SK-N-SH treated with all-trans-retinoic acid at 6 μM for 48 hours (cell line): ENCODE measurements around the gene FZR1.

Source experiments
- ATAC-seq: fragments of 200-7000 bp; cut with Tn5 transposase; 3 replicates; pipeline ENCODE4 v1.9.1; 2020; ENCODE audit warnings: mild to moderate bottlenecking, moderate library complexity
- ARNTL ChIP-seq: fragments of 450-650 bp; formaldehyde crosslinking; IDR thresholded peaks from 2 replicates; pipeline ENCODE4 v1.5.0; 2020; ENCODE audit warnings: low read depth, mild to moderate bottlenecking, moderate library complexity, borderline replicate concordance
- BACH2 ChIP-seq: fragments of 250-450 bp; sonication (Bioruptor Pico); IDR thresholded peaks from 2 replicates; pipeline ENCODE4 v1.9.0; 2021; ENCODE audit warnings: mild to moderate bottlenecking, borderline replicate concordance
- CSDC2 ChIP-seq: fragments of 250-450 bp; sonication (Bioruptor Pico); IDR thresholded peaks from 2 replicates; pipeline ENCODE4 v1.5.0; 2020; ENCODE audit warnings: mild to moderate bottlenecking, moderate library complexity
- CSRNP3 ChIP-seq: fragments of 250-450 bp; sonication (Bioruptor Pico); IDR thresholded peaks from 2 replicates; pipeline ENCODE4 v1.5.1; 2021; ENCODE audit warnings: mild to moderate bottlenecking, moderate library complexity
- ESRRG ChIP-seq: fragments of 250-450 bp; sonication (Bioruptor Pico); IDR thresholded peaks from 2 replicates; pipeline ENCODE4 v1.6.1; 2021; ENCODE audit warnings: mild to moderate bottlenecking
- GLIS3 ChIP-seq: fragments of 250-450 bp; sonication (Bioruptor Pico); IDR thresholded peaks from 2 replicates; pipeline ENCODE4 v1.5.0; 2020; ENCODE audit warnings: mild to moderate bottlenecking, moderate library complexity
- ISL1 ChIP-seq: fragments of 250-450 bp; sonication (Bioruptor Pico); IDR thresholded peaks from 2 replicates; pipeline ENCODE4 v2.1.2; 2022; ENCODE audit warnings: mild to moderate bottlenecking, moderate library complexity
- OSR1 ChIP-seq: fragments of 250-450 bp; sonication (Bioruptor Pico); IDR thresholded peaks from 2 replicates; pipeline ENCODE4 v1.8.0; 2022; ENCODE audit warnings: moderate library complexity, mild to moderate bottlenecking, inconsistent platforms
- PATZ1 ChIP-seq: fragments of 250-450 bp; sonication (Bioruptor Pico); IDR thresholded peaks from 2 replicates; pipeline ENCODE4 v1.8.0; 2020; ENCODE audit warnings: mild to moderate bottlenecking, moderate library complexity, borderline replicate concordance
- PPARA ChIP-seq: fragments of 250-450 bp; sonication (Bioruptor Pico); IDR thresholded peaks from 2 replicates; pipeline ENCODE4 v1.5.0; 2020; ENCODE audit warnings: mild to moderate bottlenecking, borderline replicate concordance
- RARB ChIP-seq: fragments of 250-450 bp; sonication (Bioruptor Pico); IDR thresholded peaks from 2 replicates; pipeline ENCODE4 v1.8.0; 2021; ENCODE audit warnings: mild to moderate bottlenecking, moderate library complexity
- SNAI2 ChIP-seq: fragments of 250-450 bp; sonication (Bioruptor Pico); IDR thresholded peaks from 2 replicates; pipeline ENCODE4 v1.5.0; 2020; ENCODE audit warnings: mild to moderate bottlenecking, moderate library complexity
- TCF4 ChIP-seq: fragments of 250-450 bp; sonication (Bioruptor Pico); IDR thresholded peaks from 2 replicates; pipeline ENCODE4 v1.8.0; 2021; ENCODE audit warnings: mild to moderate bottlenecking, moderate library complexity, borderline replicate concordance
- TOX ChIP-seq: fragments of 250-450 bp; sonication (Bioruptor Pico); IDR thresholded peaks from 2 replicates; pipeline ENCODE4 v1.8.0; 2021; ENCODE audit warnings: mild to moderate bottlenecking, moderate library complexity, borderline replicate concordance
- ZC3H10 ChIP-seq: fragments of 250-450 bp; sonication (Bioruptor Pico); IDR thresholded peaks from 2 replicates; pipeline ENCODE4 v1.5.1; 2021; ENCODE audit warnings: mild to moderate bottlenecking, moderate library complexity
- ZFP3 ChIP-seq: fragments of 250-450 bp; sonication (Bioruptor Pico); IDR thresholded peaks from 2 replicates; pipeline ENCODE4 v1.5.0; 2020; ENCODE audit warnings: mild to moderate bottlenecking, moderate library complexity
- ZFP30 ChIP-seq: fragments of 450-650 bp; formaldehyde crosslinking; IDR thresholded peaks from 2 replicates; pipeline ENCODE4 v1.5.0; 2022; ENCODE audit warnings: mild to moderate bottlenecking, moderate library complexity
- ZNF565 ChIP-seq: fragments of 450-650 bp; formaldehyde crosslinking; conservative IDR thresholded peaks from 2 replicates; pipeline ENCODE4 v1.5.0; 2020; ENCODE audit warnings: low read depth, mild to moderate bottlenecking, moderate library complexity
- ZNF70 ChIP-seq: fragments of 450-650 bp; formaldehyde crosslinking; IDR thresholded peaks from 2 replicates; pipeline ENCODE4 v1.5.0; 2020; ENCODE audit warnings: mild to moderate bottlenecking, moderate library complexity
- ZNF8 ChIP-seq: fragments of 450-650 bp; formaldehyde crosslinking; IDR thresholded peaks from 2 replicates; pipeline ENCODE4 v1.5.0; 2020; ENCODE audit warnings: mild to moderate bottlenecking, moderate library complexity
- TF ChIP-seq, protein P1 (sequence below): fragments of 250-450 bp; sonication (Bioruptor Pico); IDR thresholded peaks from 2 replicates; pipeline ENCODE4 v1.8.0; 2021; ENCODE audit warnings: low read depth, mild to moderate bottlenecking, moderate library complexity, borderline replicate concordance
- TF ChIP-seq, protein P2 (sequence below): fragments of 250-450 bp; sonication (Bioruptor Pico); IDR thresholded peaks from 2 replicates; pipeline ENCODE4 v1.5.1; 2020; ENCODE audit warnings: low read depth, mild to moderate bottlenecking, moderate library complexity

Gene FZR1

GRCh38 chr19:3482507-3483225 lies 23.4 kb upstream of the FZR1 start:
- ATAC-seq, result no peak

DNA sequence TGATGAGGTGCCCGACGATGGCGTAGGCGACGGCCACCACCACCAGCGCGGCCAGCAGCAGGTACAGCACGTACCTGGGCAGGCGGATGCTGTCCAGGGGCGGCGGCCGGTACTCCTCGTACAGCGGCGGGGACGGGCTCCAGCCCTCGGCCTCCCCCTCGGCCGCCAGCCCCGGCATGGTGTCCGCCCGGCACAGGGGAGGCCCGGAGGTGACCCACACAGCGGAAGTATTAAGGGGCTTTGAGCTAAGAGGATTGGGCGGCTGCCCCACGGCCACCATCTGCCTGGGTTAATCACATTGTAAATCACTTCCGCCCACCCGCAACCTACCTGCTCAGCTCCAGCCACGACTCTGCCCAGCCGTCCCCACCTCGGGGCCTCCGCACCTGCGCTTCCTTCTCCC lies 22.9 kb upstream of the FZR1 start, which contains the start of gene SMIM44:
Gene SMIM44 (minus strand): TSS at position 216 of the 403 bp plus-strand sequence. CDS start 38 bp downstream, at position 178.
- ATAC-seq, result no peak
- TF ChIP-seq ZNF565 (CRISPR knock-in tag) (no peak), TOX (no peak), ARNTL (CRISPR knock-in tag) (no peak), OSR1 (CRISPR knock-in tag) (no peak), PATZ1 (CRISPR knock-in tag) (no peak), ZC3H10 (CRISPR knock-in tag) (no peak), ZNF8 (CRISPR knock-in tag) (no peak), ZFP3 (CRISPR knock-in tag) (no peak), ZFP30 (no peak), ESRRG (CRISPR knock-in tag) (no peak)

More at GRCh38 chr19:3482507-3483225, 23.4 kb upstream of the FZR1 start:
- TF ChIP-seq RARB (CRISPR knock-in tag) (no peak), ZC3H10 (CRISPR knock-in tag) (no peak), ZFP3 (CRISPR knock-in tag) (no peak), TOX (no peak), ZFP30 (no peak), CSDC2 (no peak), SNAI2 (CRISPR knock-in tag) (no peak), PPARA (CRISPR knock-in tag) (no peak), ISL1 (CRISPR knock-in tag) (no peak), OSR1 (CRISPR knock-in tag) (no peak), ESRRG (CRISPR knock-in tag) (no peak), ZNF565 (CRISPR knock-in tag) (no peak), ZNF8 (CRISPR knock-in tag) (no peak)
- TF ChIP-seq, protein P1, sequence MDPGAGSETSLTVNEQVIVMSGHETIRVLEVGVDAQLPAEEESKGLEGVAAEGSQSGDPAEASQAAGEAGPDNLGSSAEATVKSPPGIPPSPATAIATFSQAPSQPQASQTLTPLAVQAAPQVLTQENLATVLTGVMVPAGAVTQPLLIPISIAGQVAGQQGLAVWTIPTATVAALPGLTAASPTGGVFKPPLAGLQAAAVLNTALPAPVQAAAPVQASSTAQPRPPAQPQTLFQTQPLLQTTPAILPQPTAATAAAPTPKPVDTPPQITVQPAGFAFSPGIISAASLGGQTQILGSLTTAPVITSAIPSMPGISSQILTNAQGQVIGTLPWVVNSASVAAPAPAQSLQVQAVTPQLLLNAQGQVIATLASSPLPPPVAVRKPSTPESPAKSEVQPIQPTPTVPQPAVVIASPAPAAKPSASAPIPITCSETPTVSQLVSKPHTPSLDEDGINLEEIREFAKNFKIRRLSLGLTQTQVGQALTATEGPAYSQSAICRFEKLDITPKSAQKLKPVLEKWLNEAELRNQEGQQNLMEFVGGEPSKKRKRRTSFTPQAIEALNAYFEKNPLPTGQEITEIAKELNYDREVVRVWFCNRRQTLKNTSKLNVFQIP (CRISPR knock-in tag), result no peak

DNA sequence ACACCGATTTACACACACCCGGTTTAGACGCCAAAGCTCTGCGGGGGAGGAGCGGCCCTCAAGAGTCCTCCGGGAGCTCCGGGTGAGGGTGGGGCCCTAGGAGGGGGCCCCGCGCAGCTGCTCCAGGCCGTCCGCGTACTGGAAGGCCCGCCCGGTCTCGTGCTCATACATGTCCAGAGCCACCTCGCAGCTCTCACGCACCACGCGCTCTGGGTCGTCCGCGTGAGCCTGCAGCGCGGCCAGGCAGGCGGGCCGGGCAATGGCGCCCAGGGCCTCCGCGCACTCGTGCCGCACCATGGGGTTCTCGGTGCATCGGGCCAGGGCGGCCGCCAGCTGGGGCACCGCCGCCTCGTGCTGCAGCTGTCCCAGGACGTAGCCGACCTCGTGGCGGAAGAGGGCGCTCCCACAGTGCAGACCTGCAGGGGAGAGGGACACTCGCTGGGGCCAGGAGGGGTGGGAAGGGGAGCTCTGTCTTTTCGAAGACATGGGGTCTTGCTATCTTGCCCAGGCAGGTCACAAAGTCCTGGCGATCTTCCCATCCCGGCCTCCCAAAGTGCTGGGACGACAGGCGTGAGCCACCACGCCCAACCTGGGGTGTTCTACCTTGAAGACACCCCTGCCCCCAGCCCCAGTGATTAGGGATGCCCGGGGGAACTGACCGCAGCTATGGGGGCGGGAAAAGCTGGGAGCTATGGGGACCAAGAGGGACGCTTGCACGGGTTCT lies 14.6 kb upstream of the FZR1 start:
- TF ChIP-seq BACH2 (CRISPR knock-in tag) (no peak), ZFP3 (CRISPR knock-in tag) (no peak), ISL1 (CRISPR knock-in tag) (no peak), ZC3H10 (CRISPR knock-in tag) (no peak), GLIS3 (no peak), TCF4 (CRISPR knock-in tag) (no peak), SNAI2 (CRISPR knock-in tag) (no peak), ARNTL (CRISPR knock-in tag) (no peak), TOX (no peak), ZFP30 (no peak), ZNF8 (CRISPR knock-in tag) (no peak), CSDC2 (no peak), ZNF70 (no peak), OSR1 (CRISPR knock-in tag) (no peak), PPARA (CRISPR knock-in tag) (no peak), ESRRG (CRISPR knock-in tag) (no peak), CSRNP3 (no peak)
- TF ChIP-seq, protein P2, sequence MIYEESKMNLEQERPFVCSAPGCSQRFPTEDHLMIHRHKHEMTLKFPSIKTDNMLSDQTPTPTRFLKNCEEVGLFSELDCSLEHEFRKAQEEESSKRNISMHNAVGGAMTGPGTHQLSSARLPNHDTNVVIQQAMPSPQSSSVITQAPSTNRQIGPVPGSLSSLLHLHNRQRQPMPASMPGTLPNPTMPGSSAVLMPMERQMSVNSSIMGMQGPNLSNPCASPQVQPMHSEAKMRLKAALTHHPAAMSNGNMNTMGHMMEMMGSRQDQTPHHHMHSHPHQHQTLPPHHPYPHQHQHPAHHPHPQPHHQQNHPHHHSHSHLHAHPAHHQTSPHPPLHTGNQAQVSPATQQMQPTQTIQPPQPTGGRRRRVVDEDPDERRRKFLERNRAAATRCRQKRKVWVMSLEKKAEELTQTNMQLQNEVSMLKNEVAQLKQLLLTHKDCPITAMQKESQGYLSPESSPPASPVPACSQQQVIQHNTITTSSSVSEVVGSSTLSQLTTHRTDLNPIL, result no peak
- TF ChIP-seq, all 23 proteins: peak for 0
- no peak for ATAC-seq
